Thoracic aorta (tissue), 2 donors: ENCODE results near the gene TSPAN31. TPM values are rescaled to one million over a fixed set of nuclear protein-coding genes. Genes with fewer than 3 reads are reported as not detected.
A peak's percentile ranks its signal among the peaks of the same experiment; 100 is the strongest.

Experiments
- ATAC-seq: fragments of 150-250 bp; one replicate; pipeline ENCODE4 v1.8.0; 2017; ENCODE audit warnings: low read depth; ENCODE audit not compliant: insufficient number of reproducible peaks, low FRiP score
- DNase-seq: peaks from one replicate; pipeline ENCODE4 v3.0.0-alpha.2; 2020; ENCODE audit warnings: low spot score
- H3K27ac ChIP-seq, 2 donors: fragments of 200-600 bp; sonication (generic); 1 replicate in 1 of 2; 2 replicates in 1 of 2; pipeline ENCODE4 v1.5.1; 2016; ENCODE audit warnings: mild to moderate bottlenecking in 2 of 2, moderate library complexity in 2 of 2
- H3K27me3 ChIP-seq: fragments of 200-600 bp; sonication (generic); replicated peaks from 2 replicates; pipeline ENCODE4 v1.6.0; 2016; ENCODE audit warnings: mild to moderate bottlenecking; ENCODE audit not compliant: insufficient read depth
- H3K36me3 ChIP-seq: fragments of 200-600 bp; sonication (generic); one replicate; pipeline ENCODE4 v1.5.1; 2016
- H3K4me1 ChIP-seq, 2 donors: fragments of 200-600 bp; sonication (generic); 1 replicate in 1 of 2; 2 replicates in 1 of 2; pipeline versions ENCODE4 v1.5.1 to v1.6.0; 2016; ENCODE audit warnings: low read depth in 2 of 2, mild to moderate bottlenecking in 1 of 2; ENCODE audit not compliant: control insufficient read depth in 1 of 2
- H3K4me3 ChIP-seq: fragments of 200-600 bp; sonication (generic); 2 replicates; pipeline ENCODE4 v1.5.1; 2016; ENCODE audit warnings: mild to moderate bottlenecking
- H3K9me3 ChIP-seq: fragments of 200-600 bp; sonication (generic); 2 replicates; pipeline ENCODE4 v1.5.1; 2016
- total RNA-seq, 2 donors: library from RNA; depleted of rRNA; stranded (reverse); fragments of >200 nt; gene quantifications; one replicate each; pipeline versions ENCODE4 v1.1.0 to v1.2.3, GENCODE V29; 2016
- TF ChIP-seq, protein P1 (sequence below): fragments of 200-600 bp; sonication (generic); IDR thresholded peaks from one replicate; pipeline ENCODE4 v1.5.1; 2019; ENCODE audit warnings: antibody characterized with exemption

The TSPAN31 gene
- total RNA-seq, 2 donors from 2014 or later, result 58.8 to 115 TPM

DNA sequence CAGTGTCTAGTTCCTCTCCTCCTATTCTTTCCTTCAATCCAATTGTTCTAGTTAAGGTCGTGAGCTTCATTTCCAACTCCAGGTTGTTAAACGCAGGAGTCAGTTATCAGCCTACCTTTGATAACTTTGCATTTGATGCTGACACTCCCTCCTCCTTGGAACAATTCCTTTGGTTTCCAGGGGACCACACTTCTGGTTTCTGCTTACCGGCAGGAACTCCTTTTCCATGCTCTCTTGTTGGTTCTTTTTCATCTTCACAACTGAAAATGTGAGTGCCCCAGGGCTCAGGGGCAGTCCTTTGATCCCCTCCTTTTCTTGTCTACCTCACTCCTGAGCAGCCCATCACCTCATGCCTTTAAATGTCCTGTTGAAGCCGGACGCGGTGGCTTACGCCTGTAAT, 32.5 kb downstream of the TSPAN31 start:
- TF ChIP-seq, protein P1, sequence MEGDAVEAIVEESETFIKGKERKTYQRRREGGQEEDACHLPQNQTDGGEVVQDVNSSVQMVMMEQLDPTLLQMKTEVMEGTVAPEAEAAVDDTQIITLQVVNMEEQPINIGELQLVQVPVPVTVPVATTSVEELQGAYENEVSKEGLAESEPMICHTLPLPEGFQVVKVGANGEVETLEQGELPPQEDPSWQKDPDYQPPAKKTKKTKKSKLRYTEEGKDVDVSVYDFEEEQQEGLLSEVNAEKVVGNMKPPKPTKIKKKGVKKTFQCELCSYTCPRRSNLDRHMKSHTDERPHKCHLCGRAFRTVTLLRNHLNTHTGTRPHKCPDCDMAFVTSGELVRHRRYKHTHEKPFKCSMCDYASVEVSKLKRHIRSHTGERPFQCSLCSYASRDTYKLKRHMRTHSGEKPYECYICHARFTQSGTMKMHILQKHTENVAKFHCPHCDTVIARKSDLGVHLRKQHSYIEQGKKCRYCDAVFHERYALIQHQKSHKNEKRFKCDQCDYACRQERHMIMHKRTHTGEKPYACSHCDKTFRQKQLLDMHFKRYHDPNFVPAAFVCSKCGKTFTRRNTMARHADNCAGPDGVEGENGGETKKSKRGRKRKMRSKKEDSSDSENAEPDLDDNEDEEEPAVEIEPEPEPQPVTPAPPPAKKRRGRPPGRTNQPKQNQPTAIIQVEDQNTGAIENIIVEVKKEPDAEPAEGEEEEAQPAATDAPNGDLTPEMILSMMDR, result no peak
- no peak overlapping the region for H3K4me3 ChIP-seq
- peaks cover 8% of the 10 kb centered on the region for H3K36me3 ChIP-seq
- H3K4me1 ChIP-seq, result peaks cover 9 to 18% of the 10 kb centered on the region in 2 donors
- H3K27ac ChIP-seq, result no peak overlapping the region
- no peaks in the 10 kb centered on the region for H3K27me3 ChIP-seq
- no peak for ATAC-seq
- no peak for DNase-seq
- no peaks in the 10 kb centered on the region for H3K9me3 ChIP-seq

DNA sequence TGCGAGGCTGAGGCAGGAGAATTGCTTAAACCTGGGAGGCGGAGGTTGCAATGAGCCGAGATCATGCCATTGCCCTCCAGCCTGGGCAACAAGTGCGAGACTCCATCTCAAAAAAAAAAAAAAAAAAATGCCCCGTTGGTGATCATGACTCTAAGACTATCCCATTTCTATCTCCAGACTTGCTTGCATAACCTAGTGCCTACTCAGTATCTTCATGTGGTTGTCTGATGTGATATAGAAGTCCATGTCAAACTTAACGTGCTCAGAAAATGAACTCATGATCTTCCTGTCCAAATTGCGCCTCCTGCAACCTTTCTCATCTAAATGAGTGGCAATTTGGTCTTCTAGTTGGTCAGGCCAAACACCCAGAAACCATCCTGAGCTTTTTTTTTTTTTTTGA, 33.1 kb downstream of the TSPAN31 start:
- Histone ChIP-seq H3K9me3 (no peaks in the 10 kb centered on the region), H3K27ac (no peak overlapping the region), H3K27me3 (no peaks in the 10 kb centered on the region), H3K4me1 (peaks cover 8 to 18% of the 10 kb centered on the region in 2 donors), H3K4me3 (no peak overlapping the region), H3K36me3 (peaks cover 8% of the 10 kb centered on the region)
- no peak for DNase-seq
- ATAC-seq, result no peak
- TF ChIP-seq, protein P1, result no peak

DNA sequence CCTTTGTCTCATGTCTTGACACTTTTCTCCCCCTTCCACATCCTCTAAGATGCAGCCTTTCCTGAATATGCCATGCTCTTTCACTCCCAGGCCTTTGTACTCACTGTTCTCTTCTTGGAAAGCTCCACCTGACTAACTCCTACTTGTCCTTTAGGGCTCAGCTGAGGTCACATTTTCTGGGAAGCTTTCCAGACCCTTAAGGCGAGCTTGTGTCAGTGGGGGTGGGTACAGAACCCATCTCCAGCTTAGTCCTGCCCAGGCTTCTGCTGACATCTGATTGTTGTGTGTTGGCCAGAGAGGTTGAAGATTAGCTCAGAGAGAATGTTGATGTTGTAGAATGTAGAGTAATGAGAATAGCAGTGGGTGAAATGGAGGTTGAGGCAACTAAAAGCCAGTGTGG, 34.9 kb downstream of the TSPAN31 start:
- Histone ChIP-seq H3K27me3 (no peaks in the 10 kb centered on the region), H3K27ac (no peak overlapping the region), H3K4me1 (peaks cover 12 to 17% of the 10 kb centered on the region in 2 donors), H3K4me3 (no peak overlapping the region), H3K36me3 (peaks cover 8% of the 10 kb centered on the region), H3K9me3 (no peaks in the 10 kb centered on the region)
- TF ChIP-seq, protein P1, result no peak
- DNase-seq (no peak), ATAC-seq (no peak)

DNA sequence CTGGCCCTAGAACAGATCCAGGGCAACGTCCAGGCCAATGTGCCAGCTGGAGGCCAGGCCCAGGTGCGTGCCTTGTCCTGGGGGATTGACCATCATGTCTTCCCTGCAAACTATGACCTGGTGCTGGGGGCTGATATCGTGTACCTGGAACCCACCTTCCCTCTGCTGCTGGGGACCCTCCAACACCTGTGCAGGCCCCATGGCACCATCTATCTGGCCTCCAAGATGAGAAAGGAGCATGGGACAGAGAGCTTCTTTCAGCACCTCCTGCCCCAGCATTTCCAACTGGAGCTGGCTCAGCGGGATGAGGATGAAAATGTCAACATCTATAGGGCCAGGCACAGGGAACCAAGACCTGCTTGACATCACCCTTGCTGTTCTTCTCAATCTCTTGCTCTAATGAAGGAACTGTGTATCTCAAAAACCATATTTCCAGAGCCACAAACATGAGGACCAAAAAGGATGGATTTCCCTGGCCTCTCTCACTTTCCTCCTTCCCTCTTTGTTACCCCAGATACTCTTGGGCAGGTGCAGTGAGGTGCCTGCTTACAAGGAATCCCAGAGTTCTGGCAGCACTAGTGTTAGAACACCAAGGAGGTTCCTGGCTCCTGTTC, 35.6 kb downstream of the TSPAN31 start:
- Histone ChIP-seq H3K4me1 (peaks cover 12 to 17% of the 10 kb centered on the region in 2 donors), H3K9me3 (no peaks in the 10 kb centered on the region), H3K4me3 (no peak overlapping the region), H3K27ac (no peak overlapping the region), H3K27me3 (no peaks in the 10 kb centered on the region), H3K36me3 (peaks cover 8% of the 10 kb centered on the region)
- DNase-seq (no peak), ATAC-seq (no peak)
- TF ChIP-seq, protein P1, result no peak

DNA sequence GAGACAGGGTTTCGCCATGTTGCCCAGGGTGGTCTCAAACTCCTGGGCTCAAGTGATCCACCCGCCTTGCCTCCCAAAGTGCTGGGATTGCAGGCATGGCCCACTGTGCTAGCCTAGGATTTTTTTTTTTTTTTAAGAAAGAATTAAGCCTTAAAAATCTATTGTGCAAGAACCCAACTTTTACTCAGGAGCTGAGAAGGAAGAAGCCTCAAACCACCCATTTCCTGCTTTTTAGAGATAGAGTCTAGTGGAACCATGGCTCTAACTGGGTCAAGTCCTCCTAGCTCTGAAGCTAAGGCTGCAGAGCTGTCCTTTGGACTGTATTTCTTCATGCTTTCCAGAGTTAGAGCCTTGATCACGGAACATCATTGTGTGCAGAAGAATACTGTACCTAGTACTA, 36.4 kb downstream of the TSPAN31 start:
- TF ChIP-seq, protein P1, result no peak
- DNase-seq, result no peak
- Histone ChIP-seq H3K27ac (peak overlapping the region in 1 of 2 donors; percentile 1), H3K4me1 (peaks cover 12 to 17% of the 10 kb centered on the region in 2 donors), H3K27me3 (no peaks in the 10 kb centered on the region), H3K36me3 (peaks cover 7% of the 10 kb centered on the region), H3K4me3 (no peak overlapping the region), H3K9me3 (no peaks in the 10 kb centered on the region)
- ATAC-seq, result no peak
